Kidney (tissue), 14 donors: ENCODE data around the gene SULT1C4. TPM values are rescaled to one million over a fixed set of nuclear protein-coding genes. Genes with fewer than 3 reads are reported as not detected.

Source experiments
- DNase-seq, 5 donors: peaks; one replicate each; pipeline ENCODE4 v3.0.0-alpha.2; 2013 to 2020
- FAIRE-seq: peaks from 2 replicates; lab custom pipeline; 2012; peaks lifted over from hg19 to GRCh38; lab: Jason Lieb, UNC
- H3K27ac ChIP-seq, 2 donors: one replicate each; pipeline ENCODE4 v1.7.0; 2013; ENCODE audit warnings: low read depth in 2 of 2, low read length in 2 of 2, inconsistent platforms in 1 of 2
- H3K27me3 ChIP-seq: one replicate; pipeline ENCODE4 v1.7.1; 2013; ENCODE audit warnings: low read length, inconsistent platforms; ENCODE audit not compliant: control insufficient read depth, insufficient read depth
- H3K36me3 ChIP-seq, 3 donors: one replicate each; pipeline versions ENCODE4 v1.7.0 to v1.7.1; 2013; ENCODE audit warnings: low read length in 3 of 3, control low read depth in 1 of 3, inconsistent platforms in 1 of 3; ENCODE audit not compliant: insufficient read depth in 3 of 3, control insufficient read depth in 2 of 3
- H3K4me1 ChIP-seq, 3 donors: one replicate each; pipeline versions ENCODE4 v1.7.0 to v1.7.1; 2013; ENCODE audit warnings: low read length in 3 of 3, inconsistent platforms in 1 of 3, low read depth in 1 of 3; ENCODE audit not compliant: control insufficient read depth in 2 of 3, insufficient read depth in 2 of 3
- H3K4me3 ChIP-seq, 3 donors: one replicate each; pipeline versions ENCODE4 v1.7.0 to v1.8.1; 2013; ENCODE audit warnings: low read length in 3 of 3, control low read depth in 1 of 3, inconsistent platforms in 1 of 3
- H3K9ac ChIP-seq, 3 donors: one replicate each; pipeline versions ENCODE4 v1.7.0 to v1.7.1; 2013; ENCODE audit warnings: low read length in 3 of 3, control low read depth in 1 of 3, inconsistent platforms in 1 of 3
- H3K9me3 ChIP-seq, 3 donors: one replicate each; pipeline versions ENCODE4 v1.7.0 to v1.7.1; 2013; ENCODE audit warnings: low read length in 3 of 3, control low read depth in 1 of 3, inconsistent platforms in 1 of 3; ENCODE audit not compliant: control insufficient read depth in 2 of 3, insufficient read depth in 1 of 3
- CTCF ChIP-seq: IDR thresholded peaks from 3 replicates; pipeline ENCODE4 v1.5.1; 2012; ENCODE audit warnings: mild to moderate bottlenecking, moderate library complexity, borderline replicate concordance; ENCODE audit not compliant: insufficient read depth; ENCODE audit errors: extremely low read depth
- intact Hi-C: fragments of 100-400 bp; cut with DNase I; formaldehyde crosslinking; loops from one replicate; pipeline ENCODE4 v1.11.1; 2022
- polyA plus RNA-seq: library from polyadenylated mRNA; stranded (reverse); fragments of 350-450 nt; fragmentation: Illumina TruSeq; extraction: RNeasy Lipid Tissue Mini Kit (QIAGEN cat#74804); gene quantifications from one replicate; pipeline ENCODE4 v1.2.3, GENCODE V29; 2014; ENCODE audit warnings: low read depth, low replicate concordance; ENCODE audit not compliant: insufficient read depth
- total RNA-seq: library from RNA; stranded (reverse); fragmentation: NEBNext Ultra II Directional; extraction: Animal tissue kit (Norgen Biotek cat#: 25700); gene quantifications from one replicate; pipeline ENCODE4 v1.2.1, GENCODE V29; 2021
- donor health status: control.
- donor health status: control.
- donor health status: control.
- donor health status: control.
- donor health status: control.
- donor health status: DM: yes; HTN: yes; CAD: no.
- donor health status: Normal renal cell carcinoma (clear cell type).

Gene SULT1C4
- total and polyA plus RNA-seq, 2 donors from 2014 or later = 7.1 to 24.7 TPM

GRCh38 chr2:108412995-108413710 lies 35.4 kb downstream of the SULT1C4 start:
- Histone ChIP-seq H3K36me3 (no peaks in the 10 kb centered on the region), H3K9ac (no peak overlapping the region), H3K27me3 (no peaks in the 10 kb centered on the region), H3K27ac (no peak overlapping the region), H3K4me1 (no peaks in the 10 kb centered on the region), H3K9me3 (no peaks in the 10 kb centered on the region), H3K4me3 (no peak overlapping the region)
- DNase-seq = no peak
- TF ChIP-seq CTCF = no peak
- FAIRE-seq = no peak
- intact Hi-C loops = no loop called here

- intact Hi-C loops = no loop called here
- no peak for TF ChIP-seq CTCF
- H3K27ac ChIP-seq = no peak overlapping the region
- FAIRE-seq = no peak
- H3K36me3 ChIP-seq = no peaks in the 10 kb centered on the region
- H3K9ac ChIP-seq = no peak overlapping the region
- H3K4me1 ChIP-seq = no peaks in the 10 kb centered on the region
- H3K9me3 ChIP-seq = no peaks in the 10 kb centered on the region
- DNase-seq = no peak
- H3K27me3 ChIP-seq = no peaks in the 10 kb centered on the region
- no peak overlapping the region for H3K4me3 ChIP-seq
These were observed 35.9 kb downstream of the SULT1C4 start for GRCh38 chr2:108413711-108414095.

GRCh38 chr2:108414256-108414876 lies 36.6 kb downstream of the SULT1C4 start:
- Histone ChIP-seq H3K36me3 (no peaks in the 10 kb centered on the region), H3K4me1 (no peaks in the 10 kb centered on the region), H3K9ac (no peak overlapping the region), H3K9me3 (no peaks in the 10 kb centered on the region), H3K27me3 (no peaks in the 10 kb centered on the region), H3K27ac (no peak overlapping the region), H3K4me3 (no peak overlapping the region)
- TF ChIP-seq CTCF = no peak
- DNase-seq (no peak), FAIRE-seq (no peak)
- intact Hi-C loops = no loop called here
